ENCODE measurements around the gene TNF.

DNA sequence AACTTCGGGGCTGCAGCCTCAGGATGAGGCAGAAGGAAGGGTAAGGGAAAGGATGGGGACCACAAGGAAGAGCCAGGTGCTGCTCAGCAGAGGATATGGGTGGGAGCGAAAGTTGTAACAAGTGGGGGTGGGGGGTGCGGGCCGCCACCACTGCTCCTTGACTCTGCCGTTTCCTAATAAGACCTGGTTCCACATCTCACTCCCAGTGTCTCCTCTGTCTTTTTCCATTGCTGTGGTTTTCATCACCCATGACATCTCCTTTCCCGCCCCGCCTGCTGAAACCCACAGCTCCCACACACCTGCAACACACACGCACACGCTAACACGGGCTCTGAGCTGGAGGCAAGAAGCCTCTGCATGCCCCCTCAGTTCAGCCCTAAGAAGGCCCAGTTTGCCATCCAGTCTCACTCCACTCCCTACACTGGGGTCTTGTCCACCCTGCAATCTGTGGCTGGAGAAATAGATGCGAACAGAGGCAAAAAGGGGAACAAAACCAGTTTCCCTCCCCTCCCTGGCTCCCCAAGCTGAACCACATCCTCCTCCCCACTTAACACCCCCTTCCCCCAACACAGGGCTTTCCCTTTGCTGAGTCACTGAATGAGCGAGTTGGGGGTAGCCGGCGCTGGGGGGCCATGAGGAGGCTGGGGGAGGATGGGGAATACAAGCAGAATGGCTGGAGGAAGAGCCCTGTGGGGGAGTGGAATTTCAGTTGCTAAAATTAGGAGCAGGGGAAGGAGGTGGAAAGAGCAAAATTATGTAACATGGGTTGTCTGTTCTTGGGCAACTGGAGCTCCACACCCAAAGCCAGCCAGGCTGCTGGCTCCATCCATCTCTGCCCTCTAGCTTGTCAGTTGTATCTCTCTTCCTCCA lies 16.5 kb upstream of the TNF start:
- TF ChIP-seq CTCF (conservative IDR thresholded peaks at IDR 0.05; ENCODE audit: low read depth, low read length), result no peak
- no peak for TF ChIP-seq EZH2 (IDR thresholded peaks at IDR 0.05; ENCODE audit: borderline replicate concordance, low read depth, low read length, poor library complexity, severe bottlenecking)

Data from A673 (cell line).